GM18519 (cell line): ENCODE data around the gene MTHFSD.

Experiments used
- ATAC-seq: cut with Tn5 transposase; IDR thresholded peaks from one replicate; pipeline ENCODE4 v1.9.1; 2021; ENCODE audit warnings: mild to moderate bottlenecking, moderate library complexity; ENCODE audit not compliant: unreplicated experiment, low FRiP score

MTHFSD gene

GRCh38 chr16:86494565-86495356 is 60.3 kb downstream of the MTHFSD start:
- no peak for ATAC-seq

GRCh38 chr16:86494039-86494564 is 60.9 kb downstream of the MTHFSD start:
- no peak for ATAC-seq

GRCh38 chr16:86492961-86493629 is 61.9 kb downstream of the MTHFSD start:
- no peak for ATAC-seq

GRCh38 chr16:86492267-86492960 is 62.6 kb downstream of the MTHFSD start:
- no peak for ATAC-seq

GRCh38 chr16:86491640-86492023 is 63.4 kb downstream of the MTHFSD start:
- ATAC-seq: no peak

GRCh38 chr16:86490859-86491639 is 64.0 kb downstream of the MTHFSD start:
- no peak for ATAC-seq

- ATAC-seq: no peak
Observed at GRCh38 chr16:86485746-86486145, 69.3 kb downstream of the MTHFSD start.

GRCh38 chr16:86484240-86484639 is 70.8 kb downstream of the MTHFSD start:
- ATAC-seq: no peak

GRCh38 chr16:86481607-86482006 is 73.4 kb downstream of the MTHFSD start:
- ATAC-seq: no peak

GRCh38 chr16:86480444-86480843 is 74.6 kb downstream of the MTHFSD start:
- no peak for ATAC-seq
